Cardiac fibroblast (primary cell): Measurements from ENCODE around the gene MX1.

Experiments used
- DNase-seq, 2 donors: peaks; one replicate each; pipeline versions ENCODE4 v3.0.0 to v3.0.0-alpha.2; 2010; ENCODE audit warnings: low read depth in 2 of 2
- H3K4me3 ChIP-seq, 2 donors: replicated peaks in 1 of 2; 1 replicate in 1 of 2; 2 replicates in 1 of 2; pipeline ENCODE4 v1.5.1; 2011; ENCODE audit warnings: low read depth in 2 of 2, low read length in 2 of 2, mild to moderate bottlenecking in 2 of 2, moderate library complexity in 1 of 2
- CTCF ChIP-seq: IDR thresholded peaks from one replicate; pipeline ENCODE4 v1.5.1; 2011; ENCODE audit warnings: low read depth, mild to moderate bottlenecking, low read length, inconsistent platforms

The MX1 gene

GRCh38 chr21:41500363-41500762, 74.3 kb downstream of the MX1 start:
- H3K4me3 ChIP-seq, result no peak overlapping the region
- no peak for DNase-seq
- TF ChIP-seq CTCF, result no peak

- DNase-seq, result no peak
- no peak for TF ChIP-seq CTCF
- no peak overlapping the region for H3K4me3 ChIP-seq
Measured at GRCh38 chr21:41500931-41501381, 74.9 kb downstream of the MX1 start.

GRCh38 chr21:41501919-41502318, 75.9 kb downstream of the MX1 start:
- H3K4me3 ChIP-seq, result no peak overlapping the region
- no peak for DNase-seq
- TF ChIP-seq CTCF, result no peak

- no peak for TF ChIP-seq CTCF
- no peak overlapping the region for H3K4me3 ChIP-seq
- no peak for DNase-seq
Measured at GRCh38 chr21:41503331-41503730, 77.3 kb downstream of the MX1 start.

GRCh38 chr21:41504030-41504429, 78.0 kb downstream of the MX1 start:
- DNase-seq, result no peak
- H3K4me3 ChIP-seq, result no peak overlapping the region
- TF ChIP-seq CTCF, result no peak

GRCh38 chr21:41506005-41506594, 80.1 kb downstream of the MX1 start:
- TF ChIP-seq CTCF, result no peak
- DNase-seq, result no peak
- H3K4me3 ChIP-seq, result no peak overlapping the region
